Measurements from ENCODE around the gene C12orf42.

C12orf42 gene

GRCh38 chr12:103423516-103423910 lies 72.3 kb downstream of the C12orf42 start:
- no peak for DNase-seq

- DNase-seq, result no peak
Observed at GRCh38 chr12:103422746-103423515, 72.8 kb downstream of the C12orf42 start.

- no peak for DNase-seq
Observed at GRCh38 chr12:103422328-103422727, 73.4 kb downstream of the C12orf42 start.

GRCh38 chr12:103421402-103421801 lies 74.4 kb downstream of the C12orf42 start:
- DNase-seq, result no peak

- no peak for DNase-seq
Observed at GRCh38 chr12:103415681-103416080, 80.1 kb downstream of the C12orf42 start.

- DNase-seq, result no peak
Observed at GRCh38 chr12:103401421-103401820, 94.3 kb downstream of the C12orf42 start.

DNA sequence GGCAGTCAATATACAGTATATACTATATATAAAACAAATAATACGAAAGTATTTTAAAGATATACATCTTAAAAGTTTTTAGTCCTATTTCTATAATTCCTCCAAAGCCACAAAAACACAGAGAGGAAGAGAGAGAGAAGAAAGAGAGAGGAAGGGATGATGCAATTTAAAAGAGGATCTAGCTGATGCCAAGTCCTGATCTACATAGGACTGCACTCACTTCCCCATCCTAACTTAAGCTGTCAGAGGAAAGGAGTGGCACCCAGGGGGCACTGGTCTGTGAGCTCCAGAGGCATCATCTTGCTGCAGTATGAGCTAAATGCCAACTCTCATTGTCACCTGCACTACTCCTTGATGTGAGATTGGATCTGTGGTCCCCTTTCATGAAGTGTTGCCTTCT lies 95.8 kb downstream of the C12orf42 start:
- DNase-seq, result peak; percentile 25 to 62

DNA sequence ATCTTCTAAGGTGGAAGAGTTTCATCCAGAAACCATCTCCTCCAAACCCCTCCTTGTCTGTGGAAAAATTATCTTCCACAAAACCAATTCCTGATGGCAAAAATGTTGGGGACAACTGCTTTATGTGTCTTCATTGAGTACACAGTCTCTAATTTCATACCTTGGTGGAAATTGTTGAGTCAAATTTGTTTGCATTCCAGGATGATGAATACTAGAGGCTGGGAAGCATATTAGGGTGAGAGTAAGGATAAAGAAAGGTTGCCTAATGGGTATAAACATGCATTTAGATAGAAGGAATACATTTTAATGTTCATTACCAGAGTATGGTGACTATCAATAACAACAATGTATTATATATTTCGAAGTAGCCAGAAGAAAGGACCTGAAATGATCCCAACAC lies 98.2 kb downstream of the C12orf42 start:
- no peak for DNase-seq

DNA sequence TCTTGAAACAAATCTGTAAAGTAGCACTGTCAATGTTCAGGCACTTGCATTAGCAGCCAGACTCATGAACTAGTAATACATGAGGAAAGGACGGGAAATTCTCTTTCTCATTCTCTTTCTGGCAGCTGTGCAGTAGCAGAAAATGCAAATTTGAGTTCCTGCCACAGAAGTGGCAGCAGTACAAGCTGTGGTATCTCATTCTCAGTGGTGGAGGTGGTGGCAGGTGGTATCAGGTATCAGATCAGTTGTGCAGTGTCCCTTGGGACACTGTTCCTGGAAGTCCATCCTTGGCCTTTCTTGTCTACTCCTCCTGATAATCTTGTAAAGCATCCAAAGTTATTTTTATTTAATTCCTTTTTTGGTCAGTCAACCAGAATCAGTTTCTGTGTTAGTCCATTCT lies 103.0 kb downstream of the C12orf42 start:
- no peak for DNase-seq

DNA sequence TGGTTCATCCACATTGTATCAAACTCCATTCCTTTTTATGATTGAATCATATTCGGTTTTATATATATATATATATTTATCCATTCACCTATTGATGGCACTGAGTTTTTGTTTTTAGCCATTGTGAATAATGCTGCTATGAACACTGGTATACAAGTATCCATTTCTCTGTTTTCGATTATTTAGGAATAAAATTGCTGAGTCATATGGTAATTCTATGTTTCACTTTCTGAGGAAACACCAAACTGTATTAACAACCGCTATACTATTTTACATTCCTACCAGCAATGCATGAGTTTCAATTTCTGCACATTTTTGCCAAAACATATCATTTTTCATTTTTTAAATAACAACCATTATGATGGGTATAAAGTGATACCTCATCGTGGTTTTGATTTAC lies 104.7 kb downstream of the C12orf42 start:
- DNase-seq, result no peak

DNA sequence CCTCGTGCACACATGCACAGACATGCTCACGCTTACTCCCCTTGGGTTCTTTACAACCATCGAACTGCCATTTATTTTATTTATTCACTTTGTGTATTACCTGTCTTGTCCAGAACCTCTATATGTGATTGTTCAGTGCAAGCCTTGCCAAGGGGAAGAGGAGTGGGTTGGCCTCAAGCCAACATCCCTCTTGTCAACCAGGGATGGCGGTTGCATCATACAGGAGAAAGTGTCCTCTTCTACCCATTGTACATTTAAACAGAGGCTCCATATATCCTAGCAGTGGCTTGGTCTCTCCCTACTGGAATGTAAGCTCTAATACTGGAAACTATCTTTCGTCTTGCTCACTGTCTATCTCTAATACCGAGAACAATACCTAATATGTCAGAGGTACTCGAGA lies 108.4 kb downstream of the C12orf42 start:
- DNase-seq, result no peak

- DNase-seq, result no peak
Observed at GRCh38 chr12:103386451-103386850, 109.3 kb downstream of the C12orf42 start.

DNA sequence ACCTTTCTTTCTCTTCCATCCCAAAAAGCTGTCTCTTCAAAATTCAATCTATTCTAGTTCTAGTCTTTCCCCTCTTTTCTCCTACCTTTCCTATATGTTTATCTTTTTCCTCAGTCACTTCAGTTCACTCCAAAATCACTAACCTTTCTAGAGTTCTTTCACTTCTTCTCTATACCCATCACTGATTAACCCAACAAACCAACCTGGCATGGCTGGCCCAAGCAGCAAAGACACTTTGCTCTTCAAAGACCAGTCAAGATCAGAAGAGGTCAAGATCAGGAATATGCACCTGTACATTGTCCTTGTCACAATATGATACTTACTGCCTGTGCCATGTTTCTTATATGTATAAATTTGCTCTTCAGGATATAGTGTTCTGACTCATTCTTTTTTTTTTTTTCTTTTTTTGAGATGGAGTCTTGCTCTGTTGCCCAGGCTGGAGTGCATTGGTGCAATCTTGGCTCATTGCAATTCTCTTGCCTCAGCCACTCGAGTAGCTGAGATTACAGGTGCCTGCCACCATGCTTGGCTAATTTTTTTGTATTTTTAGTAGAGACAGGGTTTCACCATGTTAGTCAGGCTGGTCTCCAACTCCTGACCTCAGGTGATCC lies 112.9 kb downstream of the C12orf42 start:
- no peak for DNase-seq

- DNase-seq, result no peak
Observed at GRCh38 chr12:103382119-103382518, 113.6 kb downstream of the C12orf42 start.

DNA sequence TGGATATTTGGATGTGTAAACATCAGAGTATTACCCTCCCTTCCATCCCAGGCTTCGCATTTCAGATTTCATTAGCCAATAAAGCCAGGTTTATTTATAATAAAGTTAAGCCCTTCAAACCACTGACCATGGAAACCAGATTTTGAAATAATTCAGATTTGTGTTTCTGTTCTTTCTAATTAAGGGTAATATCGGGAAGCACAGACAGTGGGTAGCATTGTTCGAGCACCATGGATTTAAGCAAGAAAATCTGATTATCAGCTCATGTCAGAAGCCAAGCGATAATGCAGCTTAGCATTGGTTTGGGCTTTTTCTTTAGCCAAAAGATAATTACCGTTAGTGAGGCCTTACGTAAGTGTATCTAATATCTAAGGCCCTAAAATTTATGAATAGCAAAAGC lies 116.1 kb downstream of the C12orf42 start:
- DNase-seq, result no peak

DNA sequence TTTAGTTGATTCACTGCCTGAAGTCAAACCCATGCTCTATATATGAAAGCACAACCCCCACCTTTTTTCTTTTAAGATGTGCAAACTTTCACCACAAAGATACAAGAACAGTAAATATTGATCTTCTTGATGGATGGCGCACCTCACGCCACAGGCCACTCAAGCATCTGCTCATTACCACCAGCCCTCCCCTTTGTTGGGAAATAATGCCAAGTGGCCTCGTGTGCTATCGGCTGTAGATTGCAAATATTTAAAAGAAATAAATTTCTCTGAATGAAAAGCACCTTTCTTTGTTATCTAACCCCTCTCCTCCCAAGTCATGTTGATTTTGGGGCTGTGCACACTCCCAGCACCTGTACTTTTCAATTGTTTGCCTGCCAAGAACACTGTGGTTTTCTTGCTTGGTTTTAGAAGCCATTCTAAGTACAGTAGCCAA lies 122.7 kb downstream of the C12orf42 start:
- no peak for DNase-seq

- no peak for DNase-seq
Observed at GRCh38 chr12:103369929-103370328, 125.8 kb downstream of the C12orf42 start.

- DNase-seq, result no peak
Observed at GRCh38 chr12:103368167-103368566, 127.6 kb downstream of the C12orf42 start.

GRCh38 chr12:103354403-103354802 lies 141.4 kb downstream of the C12orf42 start:
- DNase-seq, result no peak

- no peak for DNase-seq
Observed at GRCh38 chr12:103353913-103354312, 141.9 kb downstream of the C12orf42 start.

DNA sequence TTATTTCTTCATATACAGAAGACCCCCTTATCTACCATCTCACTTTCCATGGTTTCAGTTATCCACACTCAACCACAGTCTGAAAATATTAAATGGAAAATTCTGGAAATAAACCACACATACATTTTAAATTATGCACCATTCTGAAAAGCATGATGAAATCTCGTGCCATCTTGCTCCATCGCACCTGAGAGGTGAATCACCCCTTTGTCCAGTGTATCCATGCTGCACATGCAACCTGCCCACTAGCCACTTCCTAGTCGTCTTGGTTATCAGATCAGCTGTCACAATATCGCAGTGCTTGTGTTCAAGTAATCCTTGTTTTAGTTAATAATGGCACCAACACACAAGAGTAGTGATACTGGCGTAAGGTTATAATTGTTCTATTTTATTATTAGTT lies 145.7 kb downstream of the C12orf42 start:
- DNase-seq, result no peak

DNA sequence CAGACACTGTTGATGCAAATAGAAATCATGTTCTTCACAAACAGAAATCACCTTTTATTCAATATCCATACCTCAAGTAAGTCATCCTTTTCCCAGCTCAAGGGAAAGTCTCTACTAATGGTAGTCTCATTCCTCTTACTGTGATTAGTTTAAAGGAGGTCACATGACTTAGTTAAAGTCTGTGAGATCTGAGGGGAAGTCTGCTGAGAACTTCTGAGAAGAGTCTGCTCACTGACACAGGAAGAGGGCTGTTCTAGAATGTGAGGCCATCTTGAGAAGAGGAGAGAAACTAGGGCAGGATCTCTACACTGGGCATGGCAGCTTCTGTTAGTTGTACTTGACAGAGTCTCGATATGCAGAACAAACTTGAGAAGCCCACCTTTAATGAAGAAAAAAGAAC lies 146.8 kb downstream of the C12orf42 start:
- DNase-seq, result no peak

GRCh38 chr12:103336940-103337339 lies 158.8 kb downstream of the C12orf42 start:
- DNase-seq, result no peak

DNA sequence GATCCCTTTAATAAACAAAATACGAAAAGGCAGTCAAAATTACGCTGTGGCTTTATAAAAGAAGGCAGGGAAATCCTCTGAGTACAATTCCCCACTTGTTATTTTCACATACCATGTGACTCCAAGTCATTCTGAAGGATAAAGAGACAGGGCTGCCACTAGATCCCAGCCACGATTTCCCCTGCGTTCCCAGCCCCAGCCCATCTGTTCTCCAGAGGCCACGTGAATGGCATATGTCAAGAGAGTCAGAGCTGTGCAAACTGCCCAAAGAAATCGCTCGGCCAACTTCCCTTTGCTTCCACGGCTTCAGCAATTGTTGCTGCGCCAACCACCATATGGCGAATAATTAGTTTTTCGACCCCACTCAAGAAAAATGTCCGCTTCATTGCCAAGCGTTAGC lies 161.3 kb downstream of the C12orf42 start:
- no peak for DNase-seq

DNA sequence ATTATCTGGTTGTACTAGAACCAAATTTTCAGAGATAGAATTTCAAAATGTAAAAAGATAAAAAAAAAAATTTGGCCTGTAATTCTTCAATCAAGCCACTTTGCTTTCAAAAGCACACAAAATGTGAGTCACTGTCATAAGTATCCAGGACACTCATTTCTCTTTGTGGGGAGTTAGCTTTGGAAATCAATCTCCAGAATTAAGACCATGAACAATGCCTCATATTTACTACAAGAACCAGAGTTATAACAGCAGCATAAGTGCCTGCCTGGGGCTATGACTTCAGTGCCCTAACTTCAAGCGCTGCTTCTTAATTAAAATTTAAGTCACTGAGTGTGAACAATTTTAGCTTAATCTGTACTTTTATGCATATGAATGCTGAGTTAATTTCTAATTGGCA lies 162.1 kb downstream of the C12orf42 start:
- no peak for DNase-seq

All from AML-193 (cell line).